Fibroblast of the aortic adventitia (primary cell): ENCODE results near the gene AATF. TPM values are rescaled to one million over a fixed set of nuclear protein-coding genes. Genes with fewer than 3 reads are reported as not detected.

Source experiments
- DNase-seq: peaks from one replicate; pipeline ENCODE4 v3.0.0-alpha.2; 2010; ENCODE audit warnings: low read depth
- H3K4me3 ChIP-seq: 2 replicates; pipeline ENCODE4 v1.5.1; 2011; ENCODE audit warnings: low read depth, mild to moderate bottlenecking, control low read depth, low read length, moderate library complexity
- CTCF ChIP-seq: IDR thresholded peaks from 2 replicates; pipeline ENCODE4 v1.5.1; 2011; ENCODE audit warnings: mild to moderate bottlenecking, low read length, control low read depth, inconsistent platforms; ENCODE audit not compliant: insufficient read depth
- total RNA-seq: library from RNA; depleted of rRNA; stranded (reverse); fragments of >200 nt; gene quantifications from 2 replicates; pipeline ENCODE4 v1.2.3, GENCODE V29; 2012; ENCODE audit warnings: low replicate concordance

Gene AATF
- total RNA-seq, 1 donor: 25.1 TPM

- TF ChIP-seq CTCF: no peak
- DNase-seq: no peak
- no peak overlapping the region for H3K4me3 ChIP-seq
Observed at GRCh38 chr17:36934144-36934691, 14.5 kb upstream of the AATF start.

- no peak for DNase-seq
- no peak for TF ChIP-seq CTCF
- H3K4me3 ChIP-seq: no peak overlapping the region
Observed at GRCh38 chr17:36934692-36935630, 13.8 kb upstream of the AATF start.

GRCh38 chr17:36935671-36936454, 12.9 kb upstream of the AATF start:
- no peak overlapping the region for H3K4me3 ChIP-seq
- TF ChIP-seq CTCF: no peak
- no peak for DNase-seq

- H3K4me3 ChIP-seq: no peak overlapping the region
- no peak for DNase-seq
- no peak for TF ChIP-seq CTCF
Observed at GRCh38 chr17:36936455-36937000, 12.2 kb upstream of the AATF start.

- TF ChIP-seq CTCF: no peak
- DNase-seq: no peak
- no peak within 1 kb of the TSS for H3K4me3 ChIP-seq
Observed at GRCh38 chr17:36937001-36937958, 11.5 kb upstream of the AATF start, which contains the start of gene LHX1. Gene LHX1 (plus strand): TSS chr17:36937475. CDS start chr17:36938198, 723 bp downstream.
